Endothelial cell of umbilical vein (primary cell): ENCODE measurements around the gene CPHXL.

ENCODE experiments used
- EZH2 ChIP-seq: IDR thresholded peaks from 2 replicates; pipeline ENCODE4 v1.6.1; 2012; ENCODE audit warnings: borderline replicate concordance, low read depth, mild to moderate bottlenecking, moderate library complexity, low read length, inconsistent platforms; ENCODE audit not compliant: severe bottlenecking
- FOS ChIP-seq: IDR thresholded peaks from 2 replicates; pipeline ENCODE4 v1.6.1; 2011; ENCODE audit warnings: mild to moderate bottlenecking, low read length, moderate library complexity, borderline replicate concordance; ENCODE audit not compliant: insufficient read depth
- GATA2 ChIP-seq: IDR thresholded peaks from 2 replicates; pipeline ENCODE4 v1.7.0; 2011; ENCODE audit warnings: low read depth, mild to moderate bottlenecking, moderate library complexity, mixed read lengths, low read length; ENCODE audit not compliant: insufficient read length, insufficient read depth
- JUN ChIP-seq: IDR thresholded peaks from 2 replicates; pipeline ENCODE4 v1.6.1; 2011; ENCODE audit warnings: borderline replicate concordance, low read depth; ENCODE audit not compliant: insufficient read length, insufficient read depth
- POLR2A ChIP-seq: IDR thresholded peaks from 2 replicates; pipeline ENCODE4 v1.6.1; 2012; ENCODE audit warnings: low read depth, mild to moderate bottlenecking, control low read depth, low read length
- POLR2AphosphoS5 ChIP-seq: IDR thresholded peaks from 2 replicates; pipeline ENCODE4 v1.6.1; 2012; ENCODE audit warnings: low read depth, mild to moderate bottlenecking, control low read depth, low read length, moderate library complexity; ENCODE audit not compliant: insufficient read depth
- TF ChIP-seq, protein P1 (sequence below), 2 donors: IDR thresholded peaks; 1 replicate in 1 of 2; 2 replicates in 1 of 2; pipeline ENCODE4 v1.5.1; 2011; ENCODE audit warnings: low read length in 2 of 2, mild to moderate bottlenecking in 2 of 2, moderate library complexity in 2 of 2, control low read depth in 1 of 2, inconsistent platforms in 1 of 2, low read depth in 1 of 2; ENCODE audit not compliant: insufficient read depth in 1 of 2; ENCODE audit errors: extremely low read depth in 1 of 2
- TF ChIP-seq, protein P2 (sequence below): IDR thresholded peaks from 2 replicates; pipeline ENCODE4 v1.6.1; 2011; ENCODE audit not compliant: insufficient read depth, insufficient read length

DNA sequence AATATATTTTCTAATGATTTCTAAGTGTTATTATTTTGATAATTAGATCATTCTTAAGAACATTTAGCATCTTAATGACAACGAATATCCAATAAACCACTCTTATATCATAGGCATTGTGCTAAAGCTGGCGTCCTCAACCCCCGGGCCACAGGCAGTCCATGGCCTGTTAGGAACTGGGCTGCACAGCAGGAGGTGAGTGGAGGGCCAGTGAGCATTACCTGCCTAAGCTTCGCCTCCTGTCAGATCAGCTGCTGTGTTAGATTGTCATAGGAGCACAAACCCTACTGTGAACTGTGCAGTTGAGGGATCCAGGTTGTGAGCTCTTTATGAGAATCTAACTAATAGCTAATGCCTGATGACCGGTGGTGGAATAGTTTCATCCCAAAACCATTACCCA is 28.7 kb downstream of the CPHXL start:
- TF ChIP-seq, protein P1, sequence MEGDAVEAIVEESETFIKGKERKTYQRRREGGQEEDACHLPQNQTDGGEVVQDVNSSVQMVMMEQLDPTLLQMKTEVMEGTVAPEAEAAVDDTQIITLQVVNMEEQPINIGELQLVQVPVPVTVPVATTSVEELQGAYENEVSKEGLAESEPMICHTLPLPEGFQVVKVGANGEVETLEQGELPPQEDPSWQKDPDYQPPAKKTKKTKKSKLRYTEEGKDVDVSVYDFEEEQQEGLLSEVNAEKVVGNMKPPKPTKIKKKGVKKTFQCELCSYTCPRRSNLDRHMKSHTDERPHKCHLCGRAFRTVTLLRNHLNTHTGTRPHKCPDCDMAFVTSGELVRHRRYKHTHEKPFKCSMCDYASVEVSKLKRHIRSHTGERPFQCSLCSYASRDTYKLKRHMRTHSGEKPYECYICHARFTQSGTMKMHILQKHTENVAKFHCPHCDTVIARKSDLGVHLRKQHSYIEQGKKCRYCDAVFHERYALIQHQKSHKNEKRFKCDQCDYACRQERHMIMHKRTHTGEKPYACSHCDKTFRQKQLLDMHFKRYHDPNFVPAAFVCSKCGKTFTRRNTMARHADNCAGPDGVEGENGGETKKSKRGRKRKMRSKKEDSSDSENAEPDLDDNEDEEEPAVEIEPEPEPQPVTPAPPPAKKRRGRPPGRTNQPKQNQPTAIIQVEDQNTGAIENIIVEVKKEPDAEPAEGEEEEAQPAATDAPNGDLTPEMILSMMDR (IDR thresholded peaks at IDR 0.05; ENCODE audit: extremely low read depth in 1 of 2, insufficient read depth in 1 of 2, low read depth in 1 of 2, low read length in 2 of 2), result no peak
- TF ChIP-seq POLR2AphosphoS5, result no peak
- TF ChIP-seq POLR2A, result no peak
- no peak for TF ChIP-seq EZH2
- no peak for TF ChIP-seq FOS
- no peak for TF ChIP-seq GATA2
- TF ChIP-seq, protein P2, sequence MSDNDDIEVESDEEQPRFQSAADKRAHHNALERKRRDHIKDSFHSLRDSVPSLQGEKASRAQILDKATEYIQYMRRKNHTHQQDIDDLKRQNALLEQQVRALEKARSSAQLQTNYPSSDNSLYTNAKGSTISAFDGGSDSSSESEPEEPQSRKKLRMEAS, result no peak
- TF ChIP-seq JUN, result no peak
